Measurements from ENCODE around the gene CIZ1.

DNA sequence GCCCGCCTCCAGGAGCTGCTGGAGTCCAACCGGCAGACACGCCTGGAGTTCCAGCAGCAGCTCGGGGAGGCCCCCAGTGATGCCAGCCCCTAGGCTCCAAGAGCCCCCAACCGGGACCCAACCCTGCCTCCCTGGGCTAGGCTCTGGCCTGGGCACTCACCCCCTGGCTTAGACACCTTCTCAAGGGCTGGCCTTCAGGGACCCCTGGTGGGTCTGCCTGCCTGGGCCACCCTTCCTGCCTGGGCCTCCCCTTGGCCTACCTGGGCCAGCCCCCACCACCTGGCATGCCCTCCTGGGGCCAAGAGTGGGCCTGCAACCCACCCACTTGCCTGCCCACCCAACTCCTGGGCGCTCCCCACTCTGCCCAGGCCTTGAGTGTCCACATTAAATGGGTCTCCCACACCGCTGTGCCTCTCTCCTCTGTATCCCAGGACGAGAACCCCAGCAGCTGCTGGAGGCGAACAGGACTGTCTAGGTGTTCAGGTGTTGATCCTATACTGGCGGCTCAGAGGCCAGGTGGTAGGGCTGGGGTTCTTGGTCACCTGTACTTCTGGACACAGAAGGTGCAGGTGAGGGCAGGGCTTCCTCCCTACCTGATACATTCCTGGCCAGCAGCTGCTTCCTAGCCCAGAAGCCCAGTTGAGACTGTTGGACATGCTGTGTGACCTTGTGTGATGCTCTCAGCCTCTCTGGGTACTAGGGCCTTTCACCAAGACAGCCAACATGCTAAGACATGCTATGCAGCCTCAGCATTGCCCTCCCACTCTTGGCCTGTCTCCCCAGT lies 27.7 kb downstream of the CIZ1 start:
- TF ChIP-seq, protein P1, sequence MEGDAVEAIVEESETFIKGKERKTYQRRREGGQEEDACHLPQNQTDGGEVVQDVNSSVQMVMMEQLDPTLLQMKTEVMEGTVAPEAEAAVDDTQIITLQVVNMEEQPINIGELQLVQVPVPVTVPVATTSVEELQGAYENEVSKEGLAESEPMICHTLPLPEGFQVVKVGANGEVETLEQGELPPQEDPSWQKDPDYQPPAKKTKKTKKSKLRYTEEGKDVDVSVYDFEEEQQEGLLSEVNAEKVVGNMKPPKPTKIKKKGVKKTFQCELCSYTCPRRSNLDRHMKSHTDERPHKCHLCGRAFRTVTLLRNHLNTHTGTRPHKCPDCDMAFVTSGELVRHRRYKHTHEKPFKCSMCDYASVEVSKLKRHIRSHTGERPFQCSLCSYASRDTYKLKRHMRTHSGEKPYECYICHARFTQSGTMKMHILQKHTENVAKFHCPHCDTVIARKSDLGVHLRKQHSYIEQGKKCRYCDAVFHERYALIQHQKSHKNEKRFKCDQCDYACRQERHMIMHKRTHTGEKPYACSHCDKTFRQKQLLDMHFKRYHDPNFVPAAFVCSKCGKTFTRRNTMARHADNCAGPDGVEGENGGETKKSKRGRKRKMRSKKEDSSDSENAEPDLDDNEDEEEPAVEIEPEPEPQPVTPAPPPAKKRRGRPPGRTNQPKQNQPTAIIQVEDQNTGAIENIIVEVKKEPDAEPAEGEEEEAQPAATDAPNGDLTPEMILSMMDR (conservative IDR thresholded peaks at IDR 0.05): no peak
- no peak for TF ChIP-seq ZFX (IDR thresholded peaks at IDR 0.05)

Measured in C4-2B (cell line).